Keratinocyte (primary cell): Measurements from ENCODE around the gene KRT27. TPM values are rescaled to one million over a fixed set of nuclear protein-coding genes. Genes with fewer than 3 reads are reported as not detected.

ENCODE experiments used
- DNase-seq: peaks from one replicate; pipeline ENCODE4 v3.0.0-alpha.2; 2011; ENCODE audit warnings: low read depth, missing footprints, low spot score
- FAIRE-seq: peaks from 2 replicates; lab custom pipeline; 2011; peaks lifted over from hg19 to GRCh38; lab: Jason Lieb, UNC
- H2AFZ ChIP-seq: 2 replicates; pipeline ENCODE4 v1.6.0; 2012; ENCODE audit warnings: low read length, control low read depth, inconsistent platforms; ENCODE audit not compliant: control insufficient read depth
- H3K27ac ChIP-seq: 2 replicates; pipeline ENCODE4 v1.5.1; 2011; ENCODE audit warnings: low read length; ENCODE audit not compliant: control insufficient read depth, insufficient read depth
- H3K27me3 ChIP-seq: 3 replicates; pipeline ENCODE4 v1.6.0; 2011; ENCODE audit warnings: low read length; ENCODE audit not compliant: control insufficient read depth, insufficient read depth; ENCODE audit errors: extremely low read depth
- H3K36me3 ChIP-seq, 2 experiments: 2 replicates in 1 of 2; 3 replicates in 1 of 2; pipeline ENCODE4 v1.5.1; 2011; ENCODE audit warnings: low read length in 2 of 2, mild to moderate bottlenecking in 1 of 2; ENCODE audit not compliant: control insufficient read depth in 2 of 2, insufficient read depth in 2 of 2; ENCODE audit errors: extremely low read depth in 1 of 2
- H3K4me1 ChIP-seq: 3 replicates; pipeline ENCODE4 v1.5.1; 2011; ENCODE audit warnings: low read length; ENCODE audit not compliant: control insufficient read depth, insufficient read depth; ENCODE audit errors: extremely low read depth
- H3K4me2 ChIP-seq: 3 replicates; pipeline ENCODE4 v1.6.0; 2011; ENCODE audit warnings: low read depth, low read length; ENCODE audit not compliant: control insufficient read depth, insufficient read depth; ENCODE audit errors: extremely low read depth
- H3K4me3 ChIP-seq, 3 experiments: fragments of 200-600 bp in 1 of 3; sonication (generic) in 1 of 3; 2 replicates in 2 of 3; 3 replicates in 1 of 3; pipeline ENCODE4 v1.5.1; 2011 to 2016; ENCODE audit warnings: low read length in 3 of 3, mild to moderate bottlenecking in 3 of 3, control low read depth in 2 of 3, inconsistent platforms in 1 of 3, low read depth in 1 of 3, mixed read lengths in 1 of 3, mixed run types in 1 of 3, moderate library complexity in 1 of 3; ENCODE audit not compliant: control insufficient read depth in 2 of 3, insufficient read depth in 2 of 3; ENCODE audit errors: extremely low read depth in 1 of 3
- H3K79me2 ChIP-seq: 2 replicates; pipeline ENCODE4 v1.6.0; 2012; ENCODE audit warnings: low read length; ENCODE audit not compliant: control insufficient read depth, insufficient read depth
- H3K9ac ChIP-seq: 3 replicates; pipeline ENCODE4 v1.6.0; 2011; ENCODE audit warnings: low read length; ENCODE audit not compliant: control insufficient read depth, insufficient read depth; ENCODE audit errors: extremely low read depth
- H3K9me1 ChIP-seq: 3 replicates; pipeline ENCODE4 v1.6.0; 2011; ENCODE audit warnings: low read length; ENCODE audit not compliant: control insufficient read depth, insufficient read depth; ENCODE audit errors: extremely low read depth
- H3K9me3 ChIP-seq: 2 replicates; pipeline ENCODE4 v1.5.1; 2012; ENCODE audit warnings: low read depth, low read length; ENCODE audit not compliant: control insufficient read depth
- H4K20me1 ChIP-seq: 3 replicates; pipeline ENCODE4 v1.6.0; 2011; ENCODE audit warnings: low read length; ENCODE audit not compliant: control insufficient read depth, insufficient read depth; ENCODE audit errors: extremely low read depth
- CTCF ChIP-seq, 3 experiments: IDR thresholded peaks in 1 of 3; conservative IDR thresholded peaks in 1 of 3; optimal IDR thresholded peaks in 1 of 3; 2 replicates in 2 of 3; 3 replicates in 1 of 3; pipeline versions ENCODE3 to v1.5.1; 2011; ENCODE audit warnings: low read length in 3 of 3, mild to moderate bottlenecking in 3 of 3, moderate library complexity in 2 of 3, control low read depth in 1 of 3, inconsistent platforms in 1 of 3; ENCODE audit not compliant: insufficient read depth in 2 of 3; ENCODE audit errors: extremely low read depth in 1 of 3
- EZH2 ChIP-seq: IDR thresholded peaks from one replicate; pipeline ENCODE4 v1.6.1; 2012; ENCODE audit warnings: inconsistent platforms, mild to moderate bottlenecking, low read length, moderate library complexity
- dilution Hi-C: fragments of 300-500 bp; cut with MboI; formaldehyde crosslinking; loops from one replicate; pipeline ENCODE4 v1.7.0; 2020; ENCODE audit warnings: low sequenced_read_pairs; ENCODE audit not compliant: extremely low pct_ligation_motif_present
- polyA plus RNA-seq, 5 experiments: library from polyadenylated mRNA; depleted of rRNA in 3 of 5; stranded (reverse) in 3 of 5; stranded (forward) in 1 of 5; unstranded in 1 of 5; fragments of >200 nt; gene quantifications; 1 replicate in 1 of 5; 2 replicates in 3 of 5; 3 replicates in 1 of 5; pipeline versions ENCODE4 v1.2.1 to v1.2.3, GENCODE V29; 2011 to 2012; ENCODE audit warnings: missing spikeins in 2 of 5, low read depth in 1 of 5, low replicate concordance in 1 of 5

The KRT27 gene
- polyA plus RNA-seq, 1 donor (not counting 4 experiments of a cell fraction or from before 2014, with no cell fraction given): not detected

DNA sequence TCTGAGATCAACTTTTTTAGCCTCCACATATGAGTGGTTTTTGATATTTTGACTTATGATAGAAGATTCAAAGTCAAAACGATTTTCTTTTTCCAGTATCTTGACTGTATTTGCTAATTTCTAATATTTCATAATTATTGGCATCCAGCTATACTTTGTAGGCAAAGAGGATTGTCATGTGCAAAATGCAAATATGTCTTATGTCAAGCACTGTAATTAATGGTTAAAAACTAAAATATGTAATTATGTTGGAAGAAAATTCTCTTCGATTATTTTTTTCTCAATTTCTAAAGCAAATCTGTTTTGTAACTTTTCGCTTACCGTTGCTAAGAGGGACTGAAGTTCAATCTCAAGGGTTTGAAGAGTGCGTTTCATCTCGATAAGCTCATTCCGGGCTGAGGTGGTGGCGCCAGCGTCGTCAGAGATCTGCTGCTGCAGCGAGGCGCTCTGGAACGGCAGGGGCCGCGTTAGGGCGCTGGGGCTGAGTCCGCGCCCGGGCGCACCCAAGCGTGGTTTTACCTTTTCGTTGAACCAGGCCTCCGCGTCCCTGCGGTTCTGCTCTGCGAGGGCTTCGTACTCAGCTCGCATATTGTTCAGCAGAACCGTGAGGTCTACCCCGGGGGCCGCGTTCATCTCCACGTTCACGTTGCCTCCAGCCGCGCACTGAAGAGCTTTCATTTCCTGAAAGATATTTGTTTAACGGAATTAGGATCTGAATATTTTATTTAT, 3.0 kb downstream of the KRT27 start:
- H4K20me1 ChIP-seq: no peaks in the 10 kb centered on the region
- H3K4me1 ChIP-seq: peaks cover 4% of the 10 kb centered on the region
- DNase-seq: no peak
- dilution Hi-C loops: no loop called here
- peaks cover 4% of the 10 kb centered on the region for H3K27me3 ChIP-seq
- H3K79me2 ChIP-seq: no peaks in the 10 kb centered on the region
- no peaks in the 10 kb centered on the region for H3K9me3 ChIP-seq
- no peaks in the 10 kb centered on the region for H3K36me3 ChIP-seq
- peak overlapping the region; percentile 59 for H3K4me2 ChIP-seq
- H3K9ac ChIP-seq: no peak overlapping the region
- TF ChIP-seq CTCF (optimal IDR thresholded peaks at IDR 0.05 in 1 of 3, IDR thresholded peaks at IDR 0.05 in 1 of 3, conservative IDR thresholded peaks at IDR 0.05 in 1 of 3; ENCODE audit: extremely low read depth in 1 of 3, insufficient read depth in 2 of 3, low read length in 3 of 3) (no peak), EZH2 (peak; percentile 36)
- peak overlapping the region in 1 of 3 experiments; percentile 63 for H3K4me3 ChIP-seq
- H2AFZ ChIP-seq: peak overlapping the region; percentile 45
- no peaks in the 10 kb centered on the region for H3K9me1 ChIP-seq
- no peak overlapping the region for H3K27ac ChIP-seq
- FAIRE-seq: no peak

- dilution Hi-C loops: no loop called here
- Histone ChIP-seq H3K4me3 (no peak overlapping the region), H2AFZ (no peak overlapping the region), H3K4me2 (peak overlapping the region; percentile 18), H3K9me3 (no peaks in the 10 kb centered on the region), H3K27me3 (peaks cover 4% of the 10 kb centered on the region), H3K9me1 (no peaks in the 10 kb centered on the region), H4K20me1 (no peaks in the 10 kb centered on the region), H3K4me1 (peaks cover 4% of the 10 kb centered on the region), H3K9ac (no peak overlapping the region), H3K27ac (no peak overlapping the region), H3K36me3 (no peaks in the 10 kb centered on the region), H3K79me2 (no peaks in the 10 kb centered on the region)
- FAIRE-seq: no peak
- no peak for DNase-seq
- TF ChIP-seq CTCF (optimal IDR thresholded peaks at IDR 0.05 in 1 of 3, IDR thresholded peaks at IDR 0.05 in 1 of 3, conservative IDR thresholded peaks at IDR 0.05 in 1 of 3; ENCODE audit: extremely low read depth in 1 of 3, insufficient read depth in 2 of 3, low read length in 3 of 3) (no peak), EZH2 (no peak)
These were observed 3.9 kb downstream of the KRT27 start for GRCh38 chr17:40778461-40778860.
